Measurements from ENCODE around the gene UXS1.

UXS1 gene

DNA sequence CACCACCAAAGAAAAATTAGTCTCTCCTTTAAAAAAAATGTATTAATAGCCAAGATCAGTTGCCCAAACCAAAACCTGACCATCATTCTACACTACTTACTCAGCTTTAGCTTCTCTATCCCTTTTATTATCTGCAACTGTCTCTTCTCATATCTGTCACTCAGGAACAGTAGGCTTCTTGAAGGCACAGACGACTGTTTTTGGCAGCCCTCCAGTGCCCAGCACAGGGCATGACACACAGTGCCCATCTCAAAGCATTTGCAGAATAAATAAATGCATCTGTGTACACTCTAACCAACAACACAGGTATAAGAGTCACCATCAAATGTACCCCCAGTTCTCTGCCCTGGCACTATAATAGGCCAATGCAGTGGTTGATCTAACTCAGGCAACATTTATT, 117.2 kb downstream of the UXS1 start:
- no peaks in the 10 kb centered on the region for H3K9me2 ChIP-seq (replicated peaks; ENCODE audit: low read depth, low read length)
- no peaks in the 10 kb centered on the region for H3K9me3 ChIP-seq (ENCODE audit: insufficient read depth, low read depth, low read length)
- H3K27me3 ChIP-seq (ENCODE audit: insufficient read depth, low read length, poor library complexity, severe bottlenecking), result no peaks in the 10 kb centered on the region
- H4K20me1 ChIP-seq (ENCODE audit: insufficient read depth, low read length, poor library complexity, severe bottlenecking), result no peaks in the 10 kb centered on the region
- no peak for TF ChIP-seq EZH2phosphoT487 (IDR thresholded peaks at IDR 0.05; ENCODE audit: borderline replicate concordance)
- TF ChIP-seq CTCF (conservative IDR thresholded peaks at IDR 0.05; ENCODE audit: low read length), result peak; percentile 50
- no peak overlapping the region for H3K9ac ChIP-seq (ENCODE audit: low read depth, low read length, poor library complexity, severe bottlenecking)
- no peak overlapping the region for H3K4me3 ChIP-seq (ENCODE audit: low read length, poor library complexity, severe bottlenecking)
- no peaks in the 10 kb centered on the region for H3K79me2 ChIP-seq (ENCODE audit: insufficient read depth, low read length)
- peaks cover 3% of the 10 kb centered on the region for H3K4me1 ChIP-seq (ENCODE audit: insufficient read depth, low read length, poor library complexity, severe bottlenecking)
- H3F3A ChIP-seq (ENCODE audit: low read depth), result no peaks in the 10 kb centered on the region
- H2AFZ ChIP-seq (ENCODE audit: low read length), result no peak overlapping the region
- H3K4me2 ChIP-seq (ENCODE audit: low read depth, low read length, poor library complexity, severe bottlenecking), result no peak overlapping the region
- H3K36me3 ChIP-seq (ENCODE audit: insufficient read depth, low read length), result no peaks in the 10 kb centered on the region

DNA sequence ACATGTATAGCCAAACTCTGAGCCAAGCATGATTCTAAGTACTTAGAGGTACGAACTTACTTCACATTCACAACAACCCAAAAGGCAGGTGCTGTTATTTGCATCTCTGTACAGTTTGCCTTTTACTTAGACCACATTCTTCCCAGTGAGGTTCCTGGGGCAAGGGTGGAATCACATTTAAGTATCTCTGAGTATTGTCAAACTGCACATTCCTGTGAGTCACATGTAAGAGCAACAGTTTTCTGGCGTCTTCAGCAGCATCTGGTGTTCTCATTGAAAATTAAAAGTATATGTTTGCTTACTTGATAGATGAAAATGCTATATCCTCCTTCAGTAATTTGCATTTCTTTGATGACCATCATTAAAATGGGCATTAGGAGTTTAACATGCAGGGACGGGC, 119.1 kb downstream of the UXS1 start:
- no peaks in the 10 kb centered on the region for H3K79me2 ChIP-seq (ENCODE audit: insufficient read depth, low read length)
- TF ChIP-seq CTCF (conservative IDR thresholded peaks at IDR 0.05; ENCODE audit: low read length) (no peak), EZH2phosphoT487 (IDR thresholded peaks at IDR 0.05; ENCODE audit: borderline replicate concordance) (no peak)
- no peaks in the 10 kb centered on the region for H3K36me3 ChIP-seq (ENCODE audit: insufficient read depth, low read length)
- no peak overlapping the region for H3K4me2 ChIP-seq (ENCODE audit: low read depth, low read length, poor library complexity, severe bottlenecking)
- no peaks in the 10 kb centered on the region for H3K9me3 ChIP-seq (ENCODE audit: insufficient read depth, low read depth, low read length)
- no peak overlapping the region for H3K4me3 ChIP-seq (ENCODE audit: low read length, poor library complexity, severe bottlenecking)
- no peaks in the 10 kb centered on the region for H3K27me3 ChIP-seq (ENCODE audit: insufficient read depth, low read length, poor library complexity, severe bottlenecking)
- H4K20me1 ChIP-seq (ENCODE audit: insufficient read depth, low read length, poor library complexity, severe bottlenecking), result no peaks in the 10 kb centered on the region
- H3K4me1 ChIP-seq (ENCODE audit: insufficient read depth, low read length, poor library complexity, severe bottlenecking), result peaks cover 3% of the 10 kb centered on the region
- H3F3A ChIP-seq (ENCODE audit: low read depth), result no peaks in the 10 kb centered on the region
- H2AFZ ChIP-seq (ENCODE audit: low read length), result no peak overlapping the region
- H3K9me2 ChIP-seq (replicated peaks; ENCODE audit: low read depth, low read length), result no peaks in the 10 kb centered on the region
- no peak overlapping the region for H3K9ac ChIP-seq (ENCODE audit: low read depth, low read length, poor library complexity, severe bottlenecking)

GRCh38 chr2:106073678-106074406, 120.3 kb downstream of the UXS1 start:
- TF ChIP-seq EZH2phosphoT487 (IDR thresholded peaks at IDR 0.05; ENCODE audit: borderline replicate concordance), result no peak
- no peak for TF ChIP-seq CTCF (conservative IDR thresholded peaks at IDR 0.05; ENCODE audit: low read length)
- Histone ChIP-seq H3K36me3 (ENCODE audit: insufficient read depth, low read length) (no peaks in the 10 kb centered on the region), H3K79me2 (ENCODE audit: insufficient read depth, low read length) (no peaks in the 10 kb centered on the region), H3K9me3 (ENCODE audit: insufficient read depth, low read depth, low read length) (no peaks in the 10 kb centered on the region), H3K4me2 (ENCODE audit: low read depth, low read length, poor library complexity, severe bottlenecking) (no peak overlapping the region), H3K9ac (ENCODE audit: low read depth, low read length, poor library complexity, severe bottlenecking) (no peak overlapping the region), H3K9me2 (replicated peaks; ENCODE audit: low read depth, low read length) (no peaks in the 10 kb centered on the region), H3K27me3 (ENCODE audit: insufficient read depth, low read length, poor library complexity, severe bottlenecking) (no peaks in the 10 kb centered on the region), H2AFZ (ENCODE audit: low read length) (no peak overlapping the region), H3K4me3 (ENCODE audit: low read length, poor library complexity, severe bottlenecking) (no peak overlapping the region), H3K4me1 (ENCODE audit: insufficient read depth, low read length, poor library complexity, severe bottlenecking) (peaks cover 3% of the 10 kb centered on the region), H4K20me1 (ENCODE audit: insufficient read depth, low read length, poor library complexity, severe bottlenecking) (no peaks in the 10 kb centered on the region), H3F3A (ENCODE audit: low read depth) (no peaks in the 10 kb centered on the region)

All from Loucy (cell line).